ENCODE results near the gene MRPL16.

The MRPL16 gene

GRCh38 chr11:59810189-59810910 is at the start of gene MRPL16:
MRPL16 (minus strand) TSS chr11:59810778; CDS start chr11:59810658, 120 bp downstream.
- peak; percentile 18; the same call in 1 of the 2 replicates for TF ChIP-seq CTCF (IDR thresholded peaks at IDR 0.05)

GRCh38 chr11:59859673-59860072 is 49.1 kb upstream of the MRPL16 start:
- TF ChIP-seq CTCF (IDR thresholded peaks at IDR 0.05): no peak

- TF ChIP-seq CTCF (IDR thresholded peaks at IDR 0.05): no peak
Measured at GRCh38 chr11:59857439-59858434, 47.2 kb upstream of the MRPL16 start.

- no peak for TF ChIP-seq CTCF (IDR thresholded peaks at IDR 0.05)
Measured at GRCh38 chr11:59854871-59855270, 44.3 kb upstream of the MRPL16 start.

GRCh38 chr11:59849129-59849528 is 38.6 kb upstream of the MRPL16 start:
- TF ChIP-seq CTCF (IDR thresholded peaks at IDR 0.05): no peak

GRCh38 chr11:59847626-59848025 is 37.0 kb upstream of the MRPL16 start:
- TF ChIP-seq CTCF (IDR thresholded peaks at IDR 0.05): no peak

- no peak for TF ChIP-seq CTCF (IDR thresholded peaks at IDR 0.05)
Measured at GRCh38 chr11:59846556-59846955, 36.0 kb upstream of the MRPL16 start.
